Stimulated activated CD8-positive, alpha-beta memory T cell treated with anti-CD3 and anti-CD28 coated beads, Interleukin-4, amount 100 ng/mL, for 24 hours (primary cell): ENCODE measurements around the gene TUFT1.

Experiments
- DNase-seq: peaks from one replicate; pipeline ENCODE4 v3.0.0-alpha.2; 2020; ENCODE audit warnings: low read depth

TUFT1 gene, protein sequence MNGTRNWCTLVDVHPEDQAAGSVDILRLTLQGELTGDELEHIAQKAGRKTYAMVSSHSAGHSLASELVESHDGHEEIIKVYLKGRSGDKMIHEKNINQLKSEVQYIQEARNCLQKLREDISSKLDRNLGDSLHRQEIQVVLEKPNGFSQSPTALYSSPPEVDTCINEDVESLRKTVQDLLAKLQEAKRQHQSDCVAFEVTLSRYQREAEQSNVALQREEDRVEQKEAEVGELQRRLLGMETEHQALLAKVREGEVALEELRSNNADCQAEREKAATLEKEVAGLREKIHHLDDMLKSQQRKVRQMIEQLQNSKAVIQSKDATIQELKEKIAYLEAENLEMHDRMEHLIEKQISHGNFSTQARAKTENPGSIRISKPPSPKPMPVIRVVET

GRCh38 chr1:151540021-151540981 is at the start of gene TUFT1:
Gene TUFT1, plus strand, starts transcription at chr1:151540309. Its CDS starts 58 bp downstream, at chr1:151540367.
- DNase-seq: peak; percentile 88

DNA sequence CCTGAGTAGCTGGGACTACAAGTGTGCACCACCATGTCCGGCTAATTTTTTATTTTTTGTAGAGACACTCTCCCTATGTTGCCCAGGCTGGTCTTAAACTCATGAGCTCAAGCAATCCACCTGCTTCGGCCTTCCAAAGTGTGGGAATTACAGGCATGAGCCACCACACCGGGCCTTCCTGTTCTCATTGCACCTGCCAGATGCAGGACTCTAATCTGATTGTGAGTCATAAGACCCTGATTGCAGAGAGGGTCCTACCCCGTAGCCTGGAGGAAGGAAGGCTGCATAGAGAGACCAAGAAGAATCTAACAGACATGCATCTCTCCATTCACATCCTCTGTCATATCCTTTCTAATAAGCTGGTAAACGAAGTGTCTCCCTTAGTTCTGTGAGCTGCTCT is 48.5 kb upstream of the TUFT1 start:
- no peak for DNase-seq

DNA sequence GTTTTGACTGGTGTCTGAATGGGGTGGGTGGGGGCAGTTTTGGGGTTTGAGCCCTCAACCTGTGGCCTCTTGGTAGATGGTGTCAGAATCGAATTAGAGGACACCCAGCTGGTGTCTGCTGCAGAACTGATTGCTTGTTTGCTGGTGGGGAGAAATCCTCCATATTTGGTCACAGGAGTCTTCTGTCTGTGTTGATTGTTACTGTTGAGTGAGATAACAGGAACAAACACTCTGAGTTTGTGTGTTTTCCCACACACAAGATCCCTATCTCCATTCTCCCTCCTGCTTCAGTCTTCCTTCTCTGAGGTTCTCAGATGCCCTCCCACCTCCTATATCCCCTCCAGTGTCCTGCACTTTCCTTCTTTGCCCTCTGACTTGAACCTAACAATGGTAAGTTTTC is 48.0 kb upstream of the TUFT1 start:
- no peak for DNase-seq

GRCh38 chr1:151493042-151493441 is 47.1 kb upstream of the TUFT1 start:
- DNase-seq: no peak

- DNase-seq: no peak
Measured at GRCh38 chr1:151494741-151495281, 45.3 kb upstream of the TUFT1 start.

- no peak for DNase-seq
Measured at GRCh38 chr1:151495316-151495715, 44.8 kb upstream of the TUFT1 start.

- no peak for DNase-seq
Measured at GRCh38 chr1:151499365-151499764, 40.7 kb upstream of the TUFT1 start.

GRCh38 chr1:151499930-151500329 is 40.2 kb upstream of the TUFT1 start:
- DNase-seq: no peak

- DNase-seq: no peak
Measured at GRCh38 chr1:151501474-151501873, 38.6 kb upstream of the TUFT1 start.

DNA sequence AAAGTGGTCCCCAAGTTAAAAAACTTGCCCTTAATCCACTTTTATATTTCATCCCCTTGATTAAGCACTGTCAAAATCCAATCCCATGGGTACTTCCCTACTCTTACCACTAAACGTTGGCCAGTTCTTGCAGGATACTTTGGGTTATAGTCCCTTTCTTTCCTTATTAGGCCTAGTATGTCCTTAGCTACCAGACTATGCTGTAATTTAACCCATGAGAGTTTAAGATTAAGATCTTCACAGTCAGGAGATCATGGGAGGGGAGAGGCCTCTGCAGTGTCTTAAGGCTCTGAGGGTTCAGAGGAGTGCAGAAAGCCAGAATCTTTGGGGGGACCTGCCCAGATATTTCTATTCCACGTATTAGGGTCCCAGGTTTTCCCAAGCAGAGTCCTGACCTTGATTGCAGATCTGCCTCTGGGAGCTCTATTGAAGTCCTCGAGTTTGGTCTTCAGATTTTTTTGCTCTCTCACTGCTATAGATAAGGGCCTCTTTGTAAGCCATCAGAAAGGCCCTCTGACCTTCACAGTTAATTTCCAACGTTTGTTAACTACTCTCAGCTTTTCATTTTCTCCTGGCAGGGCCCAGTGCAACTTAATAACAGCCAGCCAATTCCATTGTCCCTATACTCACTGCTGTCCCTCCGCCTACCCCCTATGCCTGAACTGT is 37.9 kb upstream of the TUFT1 start:
- no peak for DNase-seq

DNA sequence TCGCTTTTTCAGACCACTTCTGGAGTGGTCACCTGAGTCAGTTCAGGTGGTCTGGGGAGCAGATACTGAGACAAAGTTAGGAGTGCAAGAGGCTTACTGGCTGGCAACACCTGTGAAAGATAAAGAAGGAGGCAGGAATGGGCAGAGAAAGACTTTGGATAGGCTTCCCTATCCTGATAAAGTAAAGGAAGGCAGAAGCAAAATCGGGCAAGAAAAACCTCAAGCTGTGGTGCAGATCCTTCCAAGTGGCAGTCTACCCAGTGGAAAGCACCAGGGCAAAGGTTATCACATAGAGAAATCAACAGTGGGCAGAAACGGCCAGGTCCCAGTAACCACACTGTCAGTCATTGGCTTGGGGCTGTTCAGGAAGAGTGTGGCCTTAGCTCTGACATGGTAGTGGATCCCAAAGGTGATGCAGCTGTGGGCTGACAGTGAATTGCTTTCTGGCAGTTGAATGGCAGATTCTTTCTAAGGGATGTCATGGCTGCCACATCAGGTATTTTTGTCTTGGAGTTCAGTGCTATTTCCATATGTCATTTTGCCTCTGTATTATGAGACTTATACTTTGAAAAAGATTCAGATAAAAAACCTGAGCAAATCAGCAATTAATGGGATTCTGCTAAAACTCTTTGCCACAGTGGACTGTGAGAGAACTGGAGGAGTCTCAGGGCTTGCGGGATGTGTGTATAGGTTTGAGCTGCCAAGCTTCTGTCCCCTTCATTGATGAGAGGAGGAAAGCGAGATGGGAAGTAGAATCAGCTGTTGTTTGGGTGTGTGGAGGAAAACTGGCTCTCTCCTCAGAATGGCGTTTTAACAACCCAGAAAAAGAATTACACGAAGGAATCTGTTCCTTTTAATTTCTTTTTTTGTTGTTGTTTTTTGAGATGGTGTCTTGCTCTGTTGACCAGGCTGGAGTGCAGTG is 37.0 kb upstream of the TUFT1 start:
- DNase-seq: no peak

- no peak for DNase-seq
Measured at GRCh38 chr1:151504252-151504651, 35.9 kb upstream of the TUFT1 start.

- DNase-seq: no peak
Measured at GRCh38 chr1:151504759-151505158, 35.4 kb upstream of the TUFT1 start.

GRCh38 chr1:151508833-151509232 is 31.3 kb upstream of the TUFT1 start:
- no peak for DNase-seq

DNA sequence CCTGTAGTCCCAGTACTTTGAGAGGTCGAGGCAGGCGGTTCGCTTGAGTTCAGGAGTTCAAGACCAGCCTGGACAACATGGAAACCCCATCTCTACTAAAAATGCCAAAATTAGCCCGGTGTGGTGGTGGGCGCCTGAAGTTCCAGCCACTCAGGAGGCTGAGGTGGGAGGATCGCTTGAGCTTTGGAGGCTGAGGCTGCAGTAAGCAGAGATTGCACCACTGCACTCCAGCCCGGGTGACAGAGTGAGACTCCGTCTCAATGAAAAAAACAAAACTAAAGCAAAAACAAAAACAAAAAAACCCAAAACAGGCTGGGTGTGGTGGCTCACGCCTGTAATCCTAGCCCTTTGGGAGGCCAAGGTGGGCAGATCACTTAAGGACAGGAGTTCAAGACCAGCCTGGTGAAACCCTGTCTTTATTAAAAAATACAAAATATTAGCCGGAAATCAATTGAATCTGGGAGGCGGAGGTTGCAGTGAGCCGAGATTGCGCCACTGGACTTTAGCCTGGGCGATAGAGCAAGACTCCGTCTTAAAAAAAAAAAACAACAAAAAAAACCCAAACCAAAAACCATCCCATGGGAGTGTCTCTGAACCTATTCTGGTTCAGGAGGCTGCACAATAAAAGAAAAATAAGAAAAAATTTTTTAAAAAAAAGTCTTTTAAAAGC is 30.6 kb upstream of the TUFT1 start:
- no peak for DNase-seq

DNA sequence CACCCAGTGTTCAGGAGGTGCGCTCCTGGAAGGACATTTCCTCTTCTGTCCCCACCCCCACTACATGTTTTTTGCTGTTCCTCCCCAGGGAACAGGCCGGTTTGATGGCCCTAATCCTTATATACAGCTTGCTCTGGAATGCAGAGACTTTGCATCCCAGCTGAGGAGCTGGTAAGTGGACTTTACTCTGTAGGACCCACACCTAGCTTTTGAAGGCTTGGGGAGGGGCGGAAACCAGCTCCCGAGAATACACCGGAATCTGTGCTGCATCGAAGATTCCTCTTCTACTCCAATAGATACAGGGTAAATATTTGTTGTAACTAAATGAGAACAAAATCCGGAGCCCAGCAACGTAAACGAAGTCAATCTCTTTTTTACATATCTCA is 30.1 kb upstream of the TUFT1 start:
- DNase-seq: no peak

- DNase-seq: no peak
Measured at GRCh38 chr1:151510614-151510956, 29.5 kb upstream of the TUFT1 start.

- peak; percentile 80 for DNase-seq
Measured at GRCh38 chr1:151510957-151511635, 29.0 kb upstream of the TUFT1 start, which contains the start of gene CGN. Gene CGN, plus strand, starts transcription at chr1:151511387. Its CDS starts 7,133 bp downstream, at chr1:151518520.

GRCh38 chr1:151511636-151512215 is 28.4 kb upstream of the TUFT1 start:
- no peak for DNase-seq

GRCh38 chr1:151512326-151512725 is 27.8 kb upstream of the TUFT1 start:
- no peak for DNase-seq
